ENCODE results near the gene SYCE3. TPM values are rescaled to one million over a fixed set of nuclear protein-coding genes. Genes with fewer than 3 reads are reported as not detected.

Gene SYCE3
- total RNA-seq, 1 experiment from 2014 or later: not detected

- CTCF ChIA-PET: no interaction called here
- intact Hi-C loops (cut with micrococcal nuclease; ENCODE audit: unreplicated experiment): no loop called here
- TF ChIP-seq CTCF (IDR thresholded peaks at IDR 0.05; ENCODE audit: unreplicated experiment): no peak
- BruUV-seq (replicated peaks): no TSS peak
- no peak overlapping the region for H3K4me3 Mint-ChIP-seq (ENCODE audit: low read depth, unreplicated experiment)
- no peak overlapping the region for H3K27ac Mint-ChIP-seq (ENCODE audit: unreplicated experiment)
- no peaks in the 10 kb centered on the region for H3K27me3 Mint-ChIP-seq (ENCODE audit: unreplicated experiment)
- H3K36me3 Mint-ChIP-seq (ENCODE audit: insufficient read depth, unreplicated experiment): peaks cover 40% of the 10 kb centered on the region
- no peak for DNase-seq
- no peaks in the 10 kb centered on the region for H3K9me3 Mint-ChIP-seq (ENCODE audit: low read depth, unreplicated experiment)
- H3K4me1 Mint-ChIP-seq (ENCODE audit: low read depth, unreplicated experiment): no peaks in the 10 kb centered on the region
Measured at GRCh38 chr22:50567721-50568252, 5.1 kb upstream of the SYCE3 start.

- Mint-ChIP-seq H3K4me1 (ENCODE audit: low read depth, unreplicated experiment) (peaks cover 9% of the 10 kb centered on the region), H3K27me3 (ENCODE audit: unreplicated experiment) (no peaks in the 10 kb centered on the region), H3K4me3 (ENCODE audit: low read depth, unreplicated experiment) (peak overlapping the region; percentile 92), H3K27ac (ENCODE audit: unreplicated experiment) (no peak overlapping the region), H3K9me3 (ENCODE audit: low read depth, unreplicated experiment) (no peaks in the 10 kb centered on the region), H3K36me3 (ENCODE audit: insufficient read depth, unreplicated experiment) (peaks cover 27% of the 10 kb centered on the region)
- DNase-seq: no peak
- no peak for TF ChIP-seq CTCF (IDR thresholded peaks at IDR 0.05; ENCODE audit: unreplicated experiment)
- intact Hi-C loops (cut with micrococcal nuclease; ENCODE audit: unreplicated experiment): no loop called here
- CTCF ChIA-PET: interaction anchor here (0.7 to 2.2 kb wide), 3 partner anchors 34 to 57 kb away, joined by 3 to 19 read pairs (median 12); partner anchors contain the start of genes SCO2 and TYMP
- BruUV-seq (replicated peaks): no TSS peak
Measured at GRCh38 chr22:50564289-50564688, 1.6 kb upstream of the SYCE3 start.

- intact Hi-C loops (cut with micrococcal nuclease; ENCODE audit: unreplicated experiment): no loop called here
- no TSS peak for BruUV-seq (replicated peaks)
- Mint-ChIP-seq H3K4me3 (ENCODE audit: low read depth, unreplicated experiment) (peak overlapping the region; percentile 92), H3K9me3 (ENCODE audit: low read depth, unreplicated experiment) (no peaks in the 10 kb centered on the region), H3K27ac (ENCODE audit: unreplicated experiment) (peak overlapping the region; percentile 80), H3K4me1 (ENCODE audit: low read depth, unreplicated experiment) (peaks cover 9% of the 10 kb centered on the region), H3K27me3 (ENCODE audit: unreplicated experiment) (no peaks in the 10 kb centered on the region), H3K36me3 (ENCODE audit: insufficient read depth, unreplicated experiment) (peaks cover 25% of the 10 kb centered on the region)
- DNase-seq: no peak
- TF ChIP-seq CTCF (IDR thresholded peaks at IDR 0.05; ENCODE audit: unreplicated experiment): no peak
- CTCF ChIA-PET: interaction anchor here (0.7 to 2.2 kb wide), 9 partner anchors 18 to 288 kb away, joined by 3 to 19 read pairs (median 6); partner anchors contain the start of genes ARSA, KLHDC7B, LMF2 and NCAPH2
Measured at GRCh38 chr22:50563413-50564160, 868 bp upstream of the SYCE3 start.

GRCh38 chr22:50561401-50562358 lies 1.0 kb downstream of the SYCE3 start:
- Mint-ChIP-seq H3K27ac (ENCODE audit: unreplicated experiment) (peak overlapping the region; percentile 75), H3K4me1 (ENCODE audit: low read depth, unreplicated experiment) (peaks cover 9% of the 10 kb centered on the region), H3K4me3 (ENCODE audit: low read depth, unreplicated experiment) (peak overlapping the region; percentile 56), H3K27me3 (ENCODE audit: unreplicated experiment) (no peaks in the 10 kb centered on the region), H3K36me3 (ENCODE audit: insufficient read depth, unreplicated experiment) (peaks cover 22% of the 10 kb centered on the region), H3K9me3 (ENCODE audit: low read depth, unreplicated experiment) (no peaks in the 10 kb centered on the region)
- no peak for TF ChIP-seq CTCF (IDR thresholded peaks at IDR 0.05; ENCODE audit: unreplicated experiment)
- BruUV-seq (replicated peaks): no TSS peak
- intact Hi-C loops (cut with micrococcal nuclease; ENCODE audit: unreplicated experiment): no loop called here
- no peak for DNase-seq
- CTCF ChIA-PET: no interaction called here

All from Calu3 (cell line).